Stomach (tissue), 4 donors: ENCODE measurements around the gene AUTS2.

Experiments used
- CTCF ChIP-seq, 7 experiments: fragments of 450-650 bp in 4 of 7; fragments of 200-600 bp in 3 of 7; sonication (generic) in 3 of 7; IDR thresholded peaks; one replicate each; pipeline ENCODE4 v1.5.1; 2016 to 2019; ENCODE audit warnings: antibody characterized with exemption in 7 of 7, control low read depth in 2 of 7, mild to moderate bottlenecking in 1 of 7
- EP300 ChIP-seq: sonication (generic); formaldehyde crosslinking; IDR thresholded peaks from one replicate; pipeline ENCODE4 v1.6.1; 2017; ENCODE audit warnings: antibody characterized with exemption

GRCh38 chr7:69873512-69873911 is 275.2 kb downstream of the AUTS2 start:
- TF ChIP-seq CTCF (IDR thresholded peaks at IDR 0.05) (no peak), EP300 (no peak)
